Mucosa of rectum (tissue), 2 donors: ENCODE results near the gene MFGE8.

Source experiments
- H3K27ac ChIP-seq, 2 donors: one replicate each; pipeline ENCODE4 v1.7.0; 2013; ENCODE audit warnings: inconsistent platforms in 2 of 2, low read depth in 2 of 2, low read length in 2 of 2
- H3K27me3 ChIP-seq, 2 donors: one replicate each; pipeline ENCODE4 v1.7.0; 2013; ENCODE audit warnings: low read length in 2 of 2; ENCODE audit not compliant: control insufficient read depth in 2 of 2, insufficient read depth in 2 of 2
- H3K36me3 ChIP-seq, 2 donors: one replicate each; pipeline ENCODE4 v1.7.0; 2013; ENCODE audit warnings: low read length in 2 of 2; ENCODE audit not compliant: control insufficient read depth in 2 of 2, insufficient read depth in 2 of 2
- H3K4me1 ChIP-seq, 2 donors: one replicate each; pipeline ENCODE4 v1.7.0; 2013; ENCODE audit warnings: low read length in 2 of 2, mild to moderate bottlenecking in 1 of 2; ENCODE audit not compliant: control insufficient read depth in 2 of 2, insufficient read depth in 2 of 2
- H3K4me3 ChIP-seq, 2 donors: one replicate each; pipeline ENCODE4 v1.7.0; 2013; ENCODE audit warnings: low read length in 2 of 2
- H3K9ac ChIP-seq, 2 donors: one replicate each; pipeline ENCODE4 v1.7.0; 2013; ENCODE audit warnings: low read length in 2 of 2, low read depth in 1 of 2, mild to moderate bottlenecking in 1 of 2
- H3K9me3 ChIP-seq, 2 donors: one replicate each; pipeline ENCODE4 v1.7.0; 2013; ENCODE audit warnings: low read length in 2 of 2; ENCODE audit not compliant: control insufficient read depth in 2 of 2
- donor health status: healthy.
- donor health status: Normal muscosa, but diverticular disease.

The MFGE8 gene

DNA sequence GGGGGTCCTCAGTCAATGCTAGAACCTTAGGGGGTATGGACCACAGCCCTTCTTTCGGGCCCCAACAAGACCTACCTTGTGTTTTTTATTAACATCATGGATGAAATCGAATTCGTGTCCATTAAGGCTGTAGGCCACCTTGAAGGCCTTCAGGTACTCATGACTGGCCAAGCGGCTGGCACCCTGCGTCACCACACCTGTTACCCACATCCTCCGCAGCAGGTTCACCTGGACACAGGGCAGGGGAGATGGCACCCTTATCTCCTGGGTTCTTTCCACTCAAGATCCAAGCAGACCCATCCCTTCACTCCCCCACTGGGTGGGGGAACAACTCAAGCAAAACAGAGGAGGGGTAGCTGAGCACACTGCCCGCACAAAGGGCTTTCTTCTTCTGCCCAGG is 6.6 kb downstream of the MFGE8 start:
- no peak overlapping the region for H3K4me3 ChIP-seq
- H3K36me3 ChIP-seq: no peaks in the 10 kb centered on the region
- H3K27ac ChIP-seq: no peak overlapping the region
- H3K4me1 ChIP-seq: peaks cover 4 to 8% of the 10 kb centered on the region in 2 donors
- no peaks in the 10 kb centered on the region for H3K9me3 ChIP-seq
- H3K9ac ChIP-seq: no peak overlapping the region
- no peaks in the 10 kb centered on the region for H3K27me3 ChIP-seq

DNA sequence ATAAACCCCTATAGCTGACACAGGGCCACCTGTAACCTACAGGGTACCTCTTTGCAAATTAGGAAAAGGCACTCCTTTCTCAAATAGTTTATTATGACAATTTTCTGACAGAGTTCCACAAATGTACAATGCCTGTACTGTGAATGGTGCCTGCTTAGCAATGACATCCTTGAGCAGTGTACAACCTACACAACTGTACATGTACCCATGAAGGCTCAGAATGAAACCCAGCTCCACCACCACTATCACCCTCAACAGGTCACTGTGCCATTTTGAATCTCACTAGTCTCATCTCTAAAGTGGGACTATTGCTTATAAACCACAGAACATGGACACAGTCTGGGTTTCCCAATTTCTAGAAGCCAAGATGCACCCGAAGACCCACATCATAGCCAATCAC is 7.0 kb downstream of the MFGE8 start:
- Histone ChIP-seq H3K27me3 (no peaks in the 10 kb centered on the region), H3K4me1 (peaks cover 4 to 8% of the 10 kb centered on the region in 2 donors), H3K9ac (no peak overlapping the region), H3K27ac (no peak overlapping the region), H3K4me3 (no peak overlapping the region), H3K36me3 (no peaks in the 10 kb centered on the region), H3K9me3 (no peaks in the 10 kb centered on the region)

DNA sequence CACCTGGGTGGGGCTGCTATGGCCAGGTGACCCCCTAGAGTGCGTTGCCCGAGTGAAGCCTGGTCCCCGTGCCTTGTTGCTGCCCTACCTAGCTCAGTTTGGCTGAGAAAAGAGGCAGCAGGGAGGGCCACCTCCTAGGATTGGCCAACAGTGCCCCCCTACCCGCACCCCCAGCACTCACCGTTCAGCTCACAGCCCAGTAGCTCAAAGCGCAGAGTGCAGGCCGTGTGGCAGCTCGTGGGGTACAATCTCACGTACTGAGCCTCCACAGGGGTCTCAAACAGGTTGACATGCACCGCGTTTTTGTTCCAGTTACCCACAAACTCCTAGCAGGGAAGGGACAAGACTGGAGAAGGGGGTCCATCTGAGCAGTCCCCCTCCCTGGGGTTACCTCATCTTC is 7.6 kb downstream of the MFGE8 start:
- H3K36me3 ChIP-seq: no peaks in the 10 kb centered on the region
- no peak overlapping the region for H3K27ac ChIP-seq
- H3K4me1 ChIP-seq: peaks cover 4 to 8% of the 10 kb centered on the region in 2 donors
- H3K4me3 ChIP-seq: no peak overlapping the region
- no peaks in the 10 kb centered on the region for H3K9me3 ChIP-seq
- H3K9ac ChIP-seq: no peak overlapping the region
- H3K27me3 ChIP-seq: no peaks in the 10 kb centered on the region

DNA sequence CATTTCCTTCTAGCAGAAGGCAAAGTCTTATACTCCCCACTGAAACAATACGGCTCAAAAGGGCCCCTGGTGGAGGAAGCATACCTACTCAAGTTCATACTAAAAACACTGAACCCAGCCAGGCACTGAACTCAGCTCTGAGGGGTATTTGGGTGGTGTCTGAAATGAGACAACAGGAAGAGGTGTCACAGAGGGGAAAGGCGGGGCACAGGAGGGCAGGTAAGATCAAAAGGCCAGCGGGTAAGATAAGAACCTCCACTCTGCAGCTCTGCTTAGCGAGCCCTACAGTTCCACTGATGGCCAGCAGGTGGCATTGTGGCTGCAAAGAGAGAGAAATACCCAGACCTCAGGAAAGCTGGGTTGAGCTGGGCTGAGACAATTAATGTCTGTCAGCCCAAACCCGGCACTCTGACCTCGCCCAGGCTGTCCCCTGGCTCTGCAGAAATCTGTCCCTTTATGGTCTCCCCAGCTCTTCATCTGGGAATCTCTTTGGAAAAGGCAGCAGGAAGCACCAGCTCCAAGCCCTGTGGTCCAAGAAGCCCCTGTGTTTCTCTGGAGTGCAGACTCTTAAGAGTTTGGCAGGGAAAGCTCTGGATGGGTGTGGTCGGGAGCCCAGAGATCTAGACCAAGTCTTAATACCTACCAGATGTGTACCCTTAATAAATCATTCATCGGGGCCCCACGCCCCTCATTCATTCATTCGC is 8.4 kb downstream of the MFGE8 start:
- Histone ChIP-seq H3K4me3 (no peak overlapping the region), H3K27ac (no peak overlapping the region), H3K9ac (no peak overlapping the region), H3K36me3 (no peaks in the 10 kb centered on the region), H3K4me1 (peaks cover 4 to 8% of the 10 kb centered on the region in 2 donors), H3K27me3 (no peaks in the 10 kb centered on the region), H3K9me3 (no peaks in the 10 kb centered on the region)

DNA sequence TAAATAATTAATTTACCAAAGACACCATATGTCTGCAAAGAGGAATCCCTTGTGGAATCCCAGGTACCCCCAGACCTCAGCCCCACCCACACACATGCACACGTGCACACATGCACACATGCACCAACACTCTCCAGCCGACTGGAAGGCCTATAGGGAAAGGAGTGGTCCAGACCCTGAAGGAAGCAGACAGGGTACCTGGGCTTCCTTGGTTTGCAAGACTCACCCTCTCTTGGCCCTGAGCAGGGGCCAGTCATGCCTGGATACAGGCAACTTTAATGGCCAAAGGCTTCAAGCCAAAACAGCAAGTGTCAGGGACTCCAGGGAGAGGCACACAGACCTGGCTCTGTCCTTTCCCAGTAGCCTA is 8.9 kb downstream of the MFGE8 start:
- Histone ChIP-seq H3K4me3 (no peak overlapping the region), H3K9me3 (no peaks in the 10 kb centered on the region), H3K27ac (no peak overlapping the region), H3K4me1 (peaks cover 4 to 8% of the 10 kb centered on the region in 2 donors), H3K36me3 (no peaks in the 10 kb centered on the region), H3K9ac (no peak overlapping the region), H3K27me3 (no peaks in the 10 kb centered on the region)

DNA sequence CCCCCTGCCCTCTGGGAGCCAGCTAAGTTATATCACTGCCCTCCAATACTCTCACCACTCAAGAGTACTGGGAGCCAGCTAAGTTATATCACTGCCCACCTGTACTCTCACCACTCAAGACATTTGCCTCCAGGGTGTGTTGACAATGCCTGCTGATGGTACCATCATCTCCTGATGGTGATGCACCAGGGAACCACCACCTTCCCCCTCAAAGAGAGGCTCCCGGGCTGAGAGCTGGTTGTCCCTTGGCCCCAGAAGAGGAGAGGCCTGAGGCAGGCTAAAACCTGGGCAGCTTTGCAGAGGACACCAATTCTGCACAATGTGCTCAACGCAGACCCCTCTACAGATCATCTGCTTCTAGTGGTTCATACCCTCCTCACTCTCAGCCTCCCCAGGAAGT is 10.3 kb downstream of the MFGE8 start:
- Histone ChIP-seq H3K9ac (no peak overlapping the region), H3K27ac (no peak overlapping the region)

DNA sequence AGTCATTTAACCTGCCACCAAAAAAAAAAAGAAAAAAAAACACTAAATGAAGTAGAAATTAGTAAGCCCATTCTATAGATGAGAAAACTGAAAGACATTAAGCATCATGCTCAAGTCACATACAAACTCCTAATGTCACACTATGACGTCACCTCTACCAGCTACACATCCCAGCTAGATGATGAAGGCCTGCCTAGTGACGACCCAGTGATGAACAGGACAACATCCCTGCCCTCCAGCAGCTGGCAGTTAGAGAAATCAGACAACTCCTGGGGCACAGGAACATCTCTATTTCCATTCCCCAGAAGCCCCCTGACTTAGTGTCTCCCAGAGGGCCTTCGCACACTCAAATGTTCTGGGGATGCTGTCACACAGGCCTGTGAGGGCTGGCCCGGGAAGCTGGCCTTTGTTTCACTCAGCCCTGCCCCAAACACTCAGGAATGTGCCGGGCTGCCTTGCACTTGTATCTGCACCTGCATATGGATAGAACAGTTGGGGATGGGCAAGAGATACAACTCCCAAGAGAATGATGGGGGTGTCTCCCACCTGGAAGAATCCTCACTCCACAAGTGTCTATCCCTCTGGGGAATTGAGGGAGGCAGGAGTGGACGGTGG is 10.9 kb downstream of the MFGE8 start:
- no peak overlapping the region for H3K4me3 ChIP-seq
- H3K27me3 ChIP-seq: no peaks in the 10 kb centered on the region
- no peak overlapping the region for H3K9ac ChIP-seq
- H3K36me3 ChIP-seq: no peaks in the 10 kb centered on the region
- H3K27ac ChIP-seq: no peak overlapping the region
- no peaks in the 10 kb centered on the region for H3K9me3 ChIP-seq
- H3K4me1 ChIP-seq: peaks cover 4 to 8% of the 10 kb centered on the region in 2 donors

More for the DNA sequence above, 10.3 kb downstream of the MFGE8 start:
- H3K4me3 ChIP-seq: no peak overlapping the region
- peaks cover 4 to 8% of the 10 kb centered on the region in 2 donors for H3K4me1 ChIP-seq
- H3K9me3 ChIP-seq: no peaks in the 10 kb centered on the region
- H3K27me3 ChIP-seq: no peaks in the 10 kb centered on the region
- no peaks in the 10 kb centered on the region for H3K36me3 ChIP-seq

DNA sequence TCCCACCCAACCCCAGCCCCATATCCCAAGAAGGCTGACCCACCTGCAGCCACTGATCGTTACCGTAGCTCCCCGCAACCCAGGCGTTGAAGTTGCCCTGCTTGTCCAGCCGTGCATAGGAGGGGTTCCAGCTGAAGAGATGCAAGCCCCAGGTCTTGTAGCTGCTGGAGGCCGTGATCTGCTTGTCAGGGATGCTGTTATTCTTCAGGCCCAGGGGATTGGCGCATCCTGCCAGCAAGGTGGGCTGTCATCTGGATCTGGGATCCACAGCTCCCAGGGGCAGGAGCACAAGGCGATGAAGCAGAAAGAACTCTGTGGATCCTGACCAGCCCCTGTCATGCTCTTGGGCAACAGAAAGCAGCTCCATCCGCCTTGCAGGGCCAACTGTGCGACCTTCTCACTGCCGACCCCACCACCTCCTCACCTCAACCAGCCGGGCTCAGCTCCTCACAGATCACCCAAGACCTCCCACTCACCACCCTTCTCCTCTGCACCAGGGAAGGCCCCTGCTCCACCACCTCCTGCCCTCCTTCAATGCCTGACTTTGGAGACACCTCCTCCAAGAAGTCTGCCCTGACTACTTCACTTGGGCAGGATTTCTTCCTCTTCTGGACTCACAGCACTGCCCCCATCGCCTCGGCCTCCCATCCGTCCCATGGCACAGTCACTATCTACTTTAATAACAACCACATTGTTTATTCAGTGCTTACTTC is 11.5 kb downstream of the MFGE8 start:
- no peaks in the 10 kb centered on the region for H3K36me3 ChIP-seq
- H3K9ac ChIP-seq: no peak overlapping the region
- no peak overlapping the region for H3K27ac ChIP-seq
- no peak overlapping the region for H3K4me3 ChIP-seq
- peaks cover 8 to 10% of the 10 kb centered on the region in 2 donors for H3K4me1 ChIP-seq
- no peaks in the 10 kb centered on the region for H3K9me3 ChIP-seq
- no peaks in the 10 kb centered on the region for H3K27me3 ChIP-seq

DNA sequence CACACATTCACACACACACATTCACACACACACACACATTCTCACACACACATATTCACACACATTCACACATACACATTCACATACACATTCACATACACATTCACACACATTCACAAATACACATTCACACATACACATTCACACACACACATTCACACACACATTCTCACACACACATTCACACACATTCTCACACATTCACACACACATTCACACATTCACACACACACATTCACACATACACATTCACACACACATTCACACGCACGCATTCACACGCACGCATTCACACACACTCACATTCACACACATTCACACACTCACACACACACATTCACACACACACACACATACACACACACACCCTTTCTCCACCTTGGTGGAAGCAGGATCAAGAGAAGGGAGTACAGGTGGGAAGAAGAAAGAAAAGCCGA is 12.2 kb downstream of the MFGE8 start:
- Histone ChIP-seq H3K9ac (no peak overlapping the region), H3K4me1 (peaks cover 8 to 10% of the 10 kb centered on the region in 2 donors), H3K36me3 (no peaks in the 10 kb centered on the region), H3K27me3 (no peaks in the 10 kb centered on the region), H3K4me3 (no peak overlapping the region), H3K9me3 (no peaks in the 10 kb centered on the region), H3K27ac (no peak overlapping the region)

DNA sequence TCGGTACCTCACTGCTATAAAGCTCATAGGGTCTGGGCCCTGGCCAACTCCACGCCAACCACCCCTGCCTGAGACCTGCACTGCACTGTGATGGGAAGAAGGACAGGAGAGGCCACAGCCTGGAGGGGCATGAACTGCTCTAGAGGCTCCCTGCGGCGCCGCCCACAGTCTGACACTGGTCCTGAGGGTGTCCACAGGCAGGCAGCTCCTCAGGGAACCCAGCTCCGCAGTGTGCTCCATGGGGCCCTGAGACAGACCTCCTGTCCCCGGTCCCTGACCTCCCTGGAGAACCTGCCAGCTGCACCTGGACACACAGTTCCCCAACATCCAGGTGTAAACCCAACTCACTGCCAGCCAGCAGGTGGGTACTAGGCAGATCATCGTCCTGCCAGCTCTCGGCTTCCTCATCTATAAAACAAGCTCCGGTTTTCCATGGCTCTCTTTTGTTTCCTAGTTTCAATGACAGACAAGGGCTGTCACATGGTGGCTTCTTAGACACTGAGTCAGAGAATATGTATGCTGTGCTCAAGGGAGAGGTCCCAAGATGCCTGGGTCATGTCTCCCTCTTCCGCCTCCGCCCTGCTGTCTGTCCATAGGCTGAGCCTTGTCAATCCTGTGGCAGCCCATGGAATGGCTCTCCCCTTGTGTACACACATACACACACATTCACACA is 12.7 kb downstream of the MFGE8 start:
- H3K36me3 ChIP-seq: no peaks in the 10 kb centered on the region
- peaks cover 0 to 2% of the 10 kb centered on the region in 2 donors for H3K27me3 ChIP-seq
- peaks cover 8 to 13% of the 10 kb centered on the region in 2 donors for H3K4me1 ChIP-seq
- H3K4me3 ChIP-seq: no peak overlapping the region
- H3K9ac ChIP-seq: no peak overlapping the region
- no peak overlapping the region for H3K27ac ChIP-seq
- no peaks in the 10 kb centered on the region for H3K9me3 ChIP-seq
